ENCODE data around the gene TMEM35B. TPM values are rescaled to one million over a fixed set of nuclear protein-coding genes. Genes with fewer than 3 reads are reported as not detected.
"Not testable (repeated sequence)": the region's sequence is repeated elsewhere in the genome, so short reads cannot be mapped to it uniquely, and the experiment has no call there.

The TMEM35B gene
- total RNA-seq, 1 donor from 2014 or later: 38.1 TPM

DNA sequence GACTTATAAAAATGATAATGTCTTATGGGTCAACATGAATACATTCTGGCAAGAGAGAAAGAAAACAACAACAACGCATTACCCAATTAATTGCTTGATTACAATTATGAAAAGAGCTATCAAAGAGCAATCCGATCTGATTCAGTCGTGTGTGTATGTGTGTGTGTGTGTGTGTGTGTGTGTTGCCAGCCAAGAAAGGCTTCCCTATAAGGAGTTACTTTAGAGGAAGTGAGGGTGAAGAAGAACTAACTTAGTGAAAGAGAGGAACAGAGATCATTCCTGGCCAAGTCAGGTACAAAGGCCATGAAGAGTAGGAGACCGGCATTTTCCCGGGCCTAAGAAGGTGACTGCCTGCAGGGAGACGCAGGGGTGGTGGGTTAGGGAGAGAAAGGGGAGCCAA, 9.4 kb downstream of the TMEM35B start:
- no peak for TF ChIP-seq CTCF (IDR thresholded peaks at IDR 0.05; ENCODE audit: insufficient read depth, low read length, poor library complexity, severe bottlenecking)
- Histone ChIP-seq H3K36me3 (ENCODE audit: control insufficient read depth, insufficient read depth, low read length) (no peaks in the 10 kb centered on the region), H3K27me3 (ENCODE audit: control insufficient read depth, insufficient read depth, low read length) (no peaks in the 10 kb centered on the region), H3K4me3 (ENCODE audit: low read depth, low read length) (no peak overlapping the region)
- no peak for DNase-seq (ENCODE audit: low read depth)

GRCh38 chr1:34975338-34975737, 9.8 kb downstream of the TMEM35B start:
- no peaks in the 10 kb centered on the region for H3K36me3 ChIP-seq (ENCODE audit: control insufficient read depth, insufficient read depth, low read length)
- no peaks in the 10 kb centered on the region for H3K27me3 ChIP-seq (ENCODE audit: control insufficient read depth, insufficient read depth, low read length)
- TF ChIP-seq CTCF (IDR thresholded peaks at IDR 0.05; ENCODE audit: insufficient read depth, low read length, poor library complexity, severe bottlenecking): no peak
- no peak for DNase-seq (ENCODE audit: low read depth)
- H3K4me3 ChIP-seq (ENCODE audit: low read depth, low read length): no peak overlapping the region

- Histone ChIP-seq H3K27me3 (ENCODE audit: control insufficient read depth, insufficient read depth, low read length) (no peaks in the 10 kb centered on the region), H3K4me3 (ENCODE audit: low read depth, low read length) (no peak overlapping the region), H3K36me3 (ENCODE audit: control insufficient read depth, insufficient read depth, low read length) (no peaks in the 10 kb centered on the region)
- TF ChIP-seq CTCF (IDR thresholded peaks at IDR 0.05; ENCODE audit: insufficient read depth, low read length, poor library complexity, severe bottlenecking): no peak
- no peak for DNase-seq (ENCODE audit: low read depth)
Observed at GRCh38 chr1:34974626-34975025, 10.5 kb downstream of the TMEM35B start.

DNA sequence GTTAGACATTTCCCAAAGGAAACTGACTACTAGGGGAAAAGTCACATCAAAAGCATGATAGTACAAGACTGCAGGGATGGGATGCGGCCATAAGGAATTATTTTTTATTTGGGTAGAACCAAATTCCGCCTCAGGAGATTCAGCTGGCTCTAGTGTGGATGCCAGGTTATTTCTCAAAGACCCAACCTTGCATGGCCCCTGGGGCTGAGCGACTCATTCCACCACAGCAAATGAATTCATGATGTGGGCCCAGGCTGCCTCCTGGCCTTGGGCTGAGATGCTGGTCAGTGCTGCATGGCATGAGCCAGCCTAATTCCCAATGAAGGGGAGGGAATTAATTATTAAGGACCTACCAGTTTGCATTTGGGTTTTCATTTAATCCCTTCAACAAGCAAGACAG, 11.8 kb downstream of the TMEM35B start:
- DNase-seq (ENCODE audit: low read depth): no peak
- Histone ChIP-seq H3K27me3 (ENCODE audit: control insufficient read depth, insufficient read depth, low read length) (no peaks in the 10 kb centered on the region), H3K36me3 (ENCODE audit: control insufficient read depth, insufficient read depth, low read length) (no peaks in the 10 kb centered on the region), H3K4me3 (ENCODE audit: low read depth, low read length) (no peak overlapping the region)
- no peak for TF ChIP-seq CTCF (IDR thresholded peaks at IDR 0.05; ENCODE audit: insufficient read depth, low read length, poor library complexity, severe bottlenecking)

GRCh38 chr1:34970829-34971228, 14.3 kb downstream of the TMEM35B start:
- Histone ChIP-seq H3K27me3 (ENCODE audit: control insufficient read depth, insufficient read depth, low read length) (no peaks in the 10 kb centered on the region), H3K36me3 (ENCODE audit: control insufficient read depth, insufficient read depth, low read length) (no peaks in the 10 kb centered on the region), H3K4me3 (ENCODE audit: low read depth, low read length) (no peak overlapping the region)
- no peak for TF ChIP-seq CTCF (IDR thresholded peaks at IDR 0.05; ENCODE audit: insufficient read depth, low read length, poor library complexity, severe bottlenecking)
- no peak for DNase-seq (ENCODE audit: low read depth)

GRCh38 chr1:34970220-34970735, 14.9 kb downstream of the TMEM35B start:
- DNase-seq (ENCODE audit: low read depth): no peak
- no peaks in the 10 kb centered on the region for H3K27me3 ChIP-seq (ENCODE audit: control insufficient read depth, insufficient read depth, low read length)
- H3K36me3 ChIP-seq (ENCODE audit: control insufficient read depth, insufficient read depth, low read length): no peaks in the 10 kb centered on the region
- no peak overlapping the region for H3K4me3 ChIP-seq (ENCODE audit: low read depth, low read length)
- TF ChIP-seq CTCF (IDR thresholded peaks at IDR 0.05; ENCODE audit: insufficient read depth, low read length, poor library complexity, severe bottlenecking): no peak

GRCh38 chr1:34968297-34968696, 16.9 kb downstream of the TMEM35B start:
- not testable (repeated sequence) for H3K36me3 ChIP-seq (ENCODE audit: control insufficient read depth, insufficient read depth, low read length); H3K27me3 ChIP-seq (ENCODE audit: control insufficient read depth, insufficient read depth, low read length); H3K4me3 ChIP-seq (ENCODE audit: low read depth, low read length); DNase-seq (ENCODE audit: low read depth)

DNA sequence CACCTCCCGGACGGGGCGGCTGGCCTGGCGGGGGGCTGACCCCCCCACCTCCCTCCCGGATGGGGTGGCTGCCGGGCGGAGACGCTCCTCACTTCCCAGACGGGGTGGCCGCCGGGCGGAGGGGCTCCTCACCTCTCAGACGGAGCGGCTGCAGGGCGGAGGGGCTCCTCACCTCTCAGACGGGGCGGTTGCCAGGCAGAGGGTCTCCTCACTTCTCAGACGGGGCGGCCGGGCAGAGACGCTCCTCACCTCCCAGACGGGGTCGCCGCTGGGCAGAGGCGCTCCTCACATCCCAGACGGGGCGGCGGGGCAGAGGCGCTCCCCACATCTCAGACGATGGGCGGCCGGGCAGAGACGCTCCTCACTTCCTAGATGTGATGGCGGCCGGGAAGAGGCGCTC, 17.5 kb downstream of the TMEM35B start:
- H3K36me3 ChIP-seq (ENCODE audit: control insufficient read depth, insufficient read depth, low read length); H3K27me3 ChIP-seq (ENCODE audit: control insufficient read depth, insufficient read depth, low read length); DNase-seq (ENCODE audit: low read depth); H3K4me3 ChIP-seq (ENCODE audit: low read depth, low read length): not testable (repeated sequence)

All from kidney epithelial cell (primary cell).